H9 (cell line): ENCODE data around the gene CERS1. TPM values are rescaled to one million over a fixed set of nuclear protein-coding genes. Genes with fewer than 3 reads are reported as not detected.

ENCODE experiments used
- DNase-seq: peaks from one replicate; pipeline ENCODE4 v3.0.0-alpha.2; 2017
- H2AFZ ChIP-seq: one replicate; pipeline ENCODE4 v1.6.1; 2013; ENCODE audit warnings: mild to moderate bottlenecking, low read length, control low read depth, moderate library complexity
- H2AK5ac ChIP-seq: 2 replicates; pipeline ENCODE4 v1.6.1; 2013; ENCODE audit warnings: low read length, control low read depth, mixed read lengths; ENCODE audit not compliant: insufficient read length
- H2BK120ac ChIP-seq: one replicate; pipeline ENCODE4 v1.6.1; 2013; ENCODE audit warnings: low read depth, mild to moderate bottlenecking, low read length, control low read depth, inconsistent platforms; ENCODE audit not compliant: poor library complexity, severe bottlenecking
- H2BK12ac ChIP-seq: 2 replicates; pipeline ENCODE4 v1.6.1; 2013; ENCODE audit warnings: low read length, control low read depth, mixed read lengths, low read depth; ENCODE audit not compliant: insufficient read length
- H2BK15ac ChIP-seq: 2 replicates; pipeline ENCODE4 v1.6.1; 2013; ENCODE audit warnings: low read depth, low read length, control low read depth
- H2BK20ac ChIP-seq: one replicate; pipeline ENCODE4 v1.6.1; 2013; ENCODE audit warnings: low read depth, mild to moderate bottlenecking, low read length, control low read depth, inconsistent platforms; ENCODE audit not compliant: poor library complexity, severe bottlenecking
- H2BK5ac ChIP-seq: 2 replicates; pipeline ENCODE4 v1.6.1; 2013; ENCODE audit warnings: low read length, control low read depth, mixed read lengths; ENCODE audit not compliant: insufficient read length
- H3K14ac ChIP-seq: 2 replicates; pipeline ENCODE4 v1.6.1; 2013; ENCODE audit warnings: low read length, control low read depth; ENCODE audit not compliant: insufficient read depth
- H3K18ac ChIP-seq: 2 replicates; pipeline ENCODE4 v1.6.1; 2013; ENCODE audit warnings: low read depth, mild to moderate bottlenecking, mixed read lengths, low read length, control low read depth; ENCODE audit not compliant: insufficient read length
- H3K23ac ChIP-seq: 2 replicates; pipeline ENCODE4 v1.6.1; 2013; ENCODE audit warnings: low read length, control low read depth, mixed read lengths, low read depth; ENCODE audit not compliant: insufficient read length
- H3K23me2 ChIP-seq: 2 replicates; pipeline ENCODE4 v1.6.1; 2013; ENCODE audit warnings: low read depth, mild to moderate bottlenecking, mixed read lengths, low read length, control low read depth; ENCODE audit not compliant: insufficient read length, poor library complexity, severe bottlenecking
- H3K27ac ChIP-seq: 2 replicates; pipeline ENCODE4 v1.5.1; 2013; ENCODE audit warnings: low read length, control low read depth, mixed read lengths, low read depth; ENCODE audit not compliant: insufficient read length
- H3K27me3 ChIP-seq: 2 replicates; pipeline ENCODE4 v1.6.1; 2013; ENCODE audit warnings: low read length, control low read depth, inconsistent platforms; ENCODE audit not compliant: insufficient read depth
- H3K4ac ChIP-seq: 2 replicates; pipeline ENCODE4 v1.6.1; 2013; ENCODE audit warnings: low read depth, mild to moderate bottlenecking, control low read depth, inconsistent platforms, low read length, moderate library complexity
- H3K4me1 ChIP-seq: 2 replicates; pipeline ENCODE4 v1.6.1; 2013; ENCODE audit warnings: low read length, control low read depth, inconsistent platforms; ENCODE audit not compliant: insufficient read depth
- H3K4me2 ChIP-seq: 2 replicates; pipeline ENCODE4 v1.6.1; 2013; ENCODE audit warnings: low read length, control low read depth, mixed read lengths; ENCODE audit not compliant: insufficient read length, insufficient read depth
- H3K56ac ChIP-seq: 2 replicates; pipeline ENCODE4 v1.6.1; 2013; ENCODE audit warnings: low read depth, mild to moderate bottlenecking, mixed read lengths, low read length, control low read depth; ENCODE audit not compliant: insufficient read length
- H3K79me1 ChIP-seq: 2 replicates; pipeline ENCODE4 v1.6.1; 2013; ENCODE audit warnings: low read depth, mild to moderate bottlenecking, moderate library complexity, low read length, control low read depth, inconsistent platforms; ENCODE audit not compliant: insufficient read depth, poor library complexity, severe bottlenecking
- H3K79me2 ChIP-seq: 2 replicates; pipeline ENCODE4 v1.6.1; 2013; ENCODE audit warnings: low read length, control low read depth, inconsistent platforms; ENCODE audit not compliant: insufficient read depth
- H3K9ac ChIP-seq: 2 replicates; pipeline ENCODE4 v1.6.1; 2013; ENCODE audit warnings: low read length, control low read depth, mixed read lengths; ENCODE audit not compliant: insufficient read length; ENCODE audit errors: extremely low read depth
- H3K9me3 ChIP-seq: one replicate; pipeline ENCODE4 v1.6.1; 2013; ENCODE audit warnings: low read depth, low read length, inconsistent platforms; ENCODE audit not compliant: control insufficient read depth
- H3T11ph ChIP-seq: one replicate; pipeline ENCODE4 v1.6.1; 2013; ENCODE audit warnings: mild to moderate bottlenecking, low read length, control low read depth, inconsistent platforms
- H4K20me1 ChIP-seq: one replicate; pipeline ENCODE4 v1.6.1; 2013; ENCODE audit not compliant: control insufficient read depth, insufficient read length, insufficient read depth
- H4K5ac ChIP-seq: 2 replicates; pipeline ENCODE4 v1.6.1; 2013; ENCODE audit warnings: low read depth, mild to moderate bottlenecking, mixed read lengths, low read length, control low read depth; ENCODE audit not compliant: insufficient read length
- H4K8ac ChIP-seq: replicated peaks from 2 replicates; pipeline ENCODE4 v1.6.1; 2013; ENCODE audit warnings: low read length, control low read depth, mixed read lengths, low read depth; ENCODE audit not compliant: insufficient read length
- H4K91ac ChIP-seq: 2 replicates; pipeline ENCODE4 v1.6.1; 2013; ENCODE audit warnings: low read depth, mild to moderate bottlenecking, moderate library complexity, mixed read lengths, low read length, control low read depth; ENCODE audit not compliant: insufficient read length
- H3K27ac Mint-ChIP-seq, 3 experiments: 2 replicates in 2 of 3; 3 replicates in 1 of 3; pipeline ENCODE4 v1.8.0; 2020 to 2021; ENCODE audit warnings: mixed read lengths in 3 of 3, mild to moderate bottlenecking in 1 of 3, moderate library complexity in 1 of 3
- H3K27me3 Mint-ChIP-seq: 2 replicates; pipeline ENCODE4 v1.8.0; 2021; ENCODE audit warnings: low read depth, mild to moderate bottlenecking, moderate library complexity, mixed read lengths
- H3K36me3 Mint-ChIP-seq, 3 experiments: 2 replicates in 2 of 3; 3 replicates in 1 of 3; pipeline ENCODE4 v1.8.0; 2020 to 2021; ENCODE audit warnings: low read depth in 3 of 3, mixed read lengths in 3 of 3; ENCODE audit not compliant: insufficient read depth in 1 of 3
- H3K4me1 Mint-ChIP-seq, 2 experiments: 2 replicates each; pipeline ENCODE4 v1.8.0; 2020; ENCODE audit warnings: mixed read lengths in 2 of 2
- H3K4me3 Mint-ChIP-seq, 2 experiments: 2 replicates in 1 of 2; 3 replicates in 1 of 2; pipeline ENCODE4 v1.8.0; 2020 to 2021; ENCODE audit warnings: mild to moderate bottlenecking in 2 of 2, mixed read lengths in 2 of 2, moderate library complexity in 1 of 2
- H3K9me3 Mint-ChIP-seq, 2 experiments: 2 replicates in 1 of 2; 3 replicates in 1 of 2; pipeline ENCODE4 v1.8.0; 2020; ENCODE audit warnings: mild to moderate bottlenecking in 2 of 2, mixed read lengths in 2 of 2, moderate library complexity in 1 of 2
- CTCF ChIP-seq: fragments of 200-600 bp; sonication (generic); conservative IDR thresholded peaks from 3 replicates; pipeline ENCODE4 v1.8.0; 2021; ENCODE audit warnings: antibody characterized with exemption, mild to moderate bottlenecking
- WGBS: extraction: QIAGEN DNeasy Blood & Tissue Kit; methylation state at CpG from one replicate; pipeline ENCODE4 v1.1.7; 2013; ENCODE audit warnings: missing lambda C conversion rate, low lambda C conversion rate, mixed read lengths; ENCODE audit not compliant: insufficient read length; ENCODE audit errors: extremely low coverage; 5-methylcytosine and 5-hydroxymethylcytosine counted together
- total RNA-seq: library from RNA; stranded (reverse); gene quantifications from 2 replicates; pipeline ENCODE4 v1.2.1, GENCODE V29; 2021

The CERS1 gene
- total RNA-seq, 1 experiment from 2014 or later: 19.3 TPM

DNA sequence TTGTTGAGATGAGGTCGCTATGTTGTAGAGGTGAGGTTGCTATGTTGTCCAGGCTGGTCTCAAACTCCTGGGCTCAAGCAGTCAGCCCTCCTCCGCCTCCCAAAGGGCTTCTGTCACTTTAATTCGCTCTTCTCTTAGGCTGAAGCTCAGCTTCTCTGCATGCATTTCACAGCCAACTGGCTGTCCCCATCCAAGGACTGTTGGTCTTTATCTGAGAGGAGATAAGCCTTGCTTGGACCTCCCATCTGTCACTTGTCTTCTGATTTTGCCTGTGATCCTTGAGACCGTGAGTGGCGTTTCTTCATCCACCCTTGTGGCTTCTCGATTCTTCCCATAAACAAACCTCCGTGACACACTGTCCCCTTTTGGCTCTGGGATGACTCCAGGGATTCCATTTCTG, 24.4 kb downstream of the CERS1 start:
- H3K4me3 Mint-ChIP-seq: no peak overlapping the region; a peak in 1 of 5 replicates
- Histone ChIP-seq H3K4me1 (no peaks in the 10 kb centered on the region), H4K91ac (no peak overlapping the region), H3K79me2 (no peaks in the 10 kb centered on the region), H3K9ac (no peak overlapping the region), H2BK12ac (no peak overlapping the region), H4K8ac (no peak overlapping the region), H2BK20ac (no peak overlapping the region), H3K23me2 (no peaks in the 10 kb centered on the region), H3K9me3 (no peaks in the 10 kb centered on the region), H2BK15ac (no peak overlapping the region), H2AFZ (no peak overlapping the region), H3K79me1 (no peaks in the 10 kb centered on the region), H3K27ac (no peak overlapping the region), H3K14ac (no peak overlapping the region), H3K4me2 (no peak overlapping the region), H4K5ac (no peak overlapping the region), H3K4ac (no peak overlapping the region), H3K27me3 (no peaks in the 10 kb centered on the region), H3K56ac (no peak overlapping the region), H3K18ac (no peak overlapping the region), H3T11ph (no peak overlapping the region), H2AK5ac (no peak overlapping the region), H2BK5ac (no peak overlapping the region), H2BK120ac (no peak overlapping the region), H4K20me1 (no peaks in the 10 kb centered on the region), H3K23ac (no peak overlapping the region)
- WGBS: no CpG with 5 or more reads among the region's 7 CpGs
- H3K36me3 Mint-ChIP-seq: peaks cover 19 to 44% (median 36%) of the 10 kb centered on the region in 3 experiments
- TF ChIP-seq CTCF: no peak
- H3K9me3 Mint-ChIP-seq: no peaks in the 10 kb centered on the region
- H3K27me3 Mint-ChIP-seq: no peaks in the 10 kb centered on the region
- H3K4me1 Mint-ChIP-seq: peaks cover 0 to 11% of the 10 kb centered on the region in 2 experiments; a peak in 2 of 4 replicates
- peak overlapping the region in 1 of 3 experiments; percentile 42; a peak in 2 of 7 replicates for H3K27ac Mint-ChIP-seq
- DNase-seq: no peak
